WTC11 (cell line): Measurements from ENCODE around the gene PIMREG. TPM values are rescaled to one million over a fixed set of nuclear protein-coding genes. Genes with fewer than 3 reads are reported as not detected.

ENCODE experiments used
- CBFB ChIP-seq: sonication (generic); formaldehyde crosslinking; IDR thresholded peaks from 2 replicates; pipeline ENCODE4 v1.8.1; 2022; ENCODE audit warnings: mild to moderate bottlenecking, low read depth, missing genetic modification reagents
- CREM ChIP-seq: sonication (generic); formaldehyde crosslinking; IDR thresholded peaks from 2 replicates; pipeline ENCODE4 v1.8.1; 2022; ENCODE audit warnings: mild to moderate bottlenecking, missing genetic modification reagents, moderate library complexity
- ESRRA ChIP-seq: sonication (generic); formaldehyde crosslinking; IDR thresholded peaks from 2 replicates; pipeline ENCODE4 v1.8.1; 2022; ENCODE audit warnings: mild to moderate bottlenecking, missing genetic modification reagents, borderline replicate concordance
- ETV6 ChIP-seq: sonication (generic); formaldehyde crosslinking; IDR thresholded peaks from 2 replicates; pipeline ENCODE4 v1.8.1; 2022; ENCODE audit warnings: mild to moderate bottlenecking, missing genetic modification reagents
- GRHL2 ChIP-seq: fragments of 250-450 bp; sonication (Bioruptor Pico); IDR thresholded peaks from 2 replicates; pipeline ENCODE4 v1.8.0; 2022; ENCODE audit warnings: mild to moderate bottlenecking, moderate library complexity; ENCODE audit not compliant: insufficient replicate concordance, severe bottlenecking
- HMGA2 ChIP-seq: fragments of 250-450 bp; sonication (Bioruptor Pico); IDR thresholded peaks from 2 replicates; pipeline ENCODE4 v1.4.0; 2021; ENCODE audit warnings: mild to moderate bottlenecking, moderate library complexity
- NR1H2 ChIP-seq: sonication (generic); formaldehyde crosslinking; IDR thresholded peaks from 2 replicates; pipeline ENCODE4 v1.9.0; 2021; ENCODE audit warnings: mild to moderate bottlenecking, moderate library complexity, missing genetic modification reagents
- NR2C2 ChIP-seq: sonication (generic); formaldehyde crosslinking; IDR thresholded peaks from 2 replicates; pipeline ENCODE4 v1.8.0; 2022; ENCODE audit warnings: mild to moderate bottlenecking, missing genetic modification reagents
- NR3C1 ChIP-seq: sonication (generic); formaldehyde crosslinking; conservative IDR thresholded peaks from 2 replicates; pipeline ENCODE4 v1.8.1; 2023; ENCODE audit warnings: low read depth, mild to moderate bottlenecking, missing genetic modification reagents
- OVOL2 ChIP-seq: fragments of 250-450 bp; sonication (Bioruptor Pico); IDR thresholded peaks from 2 replicates; pipeline ENCODE4 v1.9.0; 2021; ENCODE audit warnings: mild to moderate bottlenecking, borderline replicate concordance
- SMAD3 ChIP-seq: sonication (generic); formaldehyde crosslinking; IDR thresholded peaks from 2 replicates; pipeline ENCODE4 v1.8.0; 2022; ENCODE audit warnings: missing genetic modification reagents, mild to moderate bottlenecking, borderline replicate concordance
- SMAD4 ChIP-seq: sonication (generic); formaldehyde crosslinking; IDR thresholded peaks from 2 replicates; pipeline ENCODE4 v1.8.0; 2022; ENCODE audit warnings: mild to moderate bottlenecking, missing genetic modification reagents
- TEAD4 ChIP-seq: sonication (generic); formaldehyde crosslinking; IDR thresholded peaks from 2 replicates; pipeline ENCODE4 v1.8.0; 2022; ENCODE audit warnings: mild to moderate bottlenecking, missing genetic modification reagents
- ZBTB21 ChIP-seq: sonication (generic); formaldehyde crosslinking; IDR thresholded peaks from 2 replicates; pipeline ENCODE4 v1.8.1; 2023; ENCODE audit warnings: mild to moderate bottlenecking, missing genetic modification reagents, borderline replicate concordance
- ZNF121 ChIP-seq: sonication (generic); formaldehyde crosslinking; IDR thresholded peaks from 2 replicates; pipeline ENCODE4 v1.8.0; 2023; ENCODE audit warnings: missing genetic modification reagents
- ZNF671 ChIP-seq: fragments of 250-450 bp; sonication (Bioruptor Pico); IDR thresholded peaks from 2 replicates; pipeline ENCODE4 v1.8.0; 2021; ENCODE audit warnings: mild to moderate bottlenecking
- total RNA-seq: library from RNA; stranded (reverse); gene quantifications from 3 replicates; pipeline ENCODE4 v1.2.3, GENCODE V29; 2021
- TF ChIP-seq, protein P1 (sequence below): fragments of 250-450 bp; sonication (Bioruptor Pico); IDR thresholded peaks from 2 replicates; pipeline ENCODE4 v1.9.0; 2021; ENCODE audit warnings: moderate library complexity, mild to moderate bottlenecking, inconsistent platforms, borderline replicate concordance
- TF ChIP-seq, protein P2 (sequence below): sonication (generic); formaldehyde crosslinking; IDR thresholded peaks from 2 replicates; pipeline ENCODE4 v1.8.0; 2023; ENCODE audit warnings: missing genetic modification reagents
- TF ChIP-seq, protein P3 (sequence below): sonication (generic); formaldehyde crosslinking; IDR thresholded peaks from 2 replicates; pipeline ENCODE4 v1.8.1; 2023; ENCODE audit warnings: mild to moderate bottlenecking, missing genetic modification reagents
- TF ChIP-seq, protein P4 (sequence below): fragments of 250-450 bp; sonication (Bioruptor Pico); IDR thresholded peaks from 2 replicates; pipeline ENCODE4 v1.9.0; 2021; ENCODE audit warnings: mild to moderate bottlenecking, borderline replicate concordance
- TF ChIP-seq, protein P5 (sequence below): sonication (generic); formaldehyde crosslinking; IDR thresholded peaks from 2 replicates; pipeline ENCODE4 v1.8.0; 2022; ENCODE audit warnings: mild to moderate bottlenecking, missing genetic modification reagents
- TF ChIP-seq, protein P6 (sequence below): fragments of 250-450 bp; sonication (Bioruptor Pico); conservative IDR thresholded peaks from 2 replicates; pipeline ENCODE4 v1.9.0; 2021; ENCODE audit warnings: mild to moderate bottlenecking
- TF ChIP-seq, protein P7 (sequence below): fragments of 250-450 bp; sonication (Bioruptor Pico); IDR thresholded peaks from 2 replicates; pipeline ENCODE4 v1.8.0; 2021; ENCODE audit warnings: mild to moderate bottlenecking
- TF ChIP-seq, protein P8 (sequence below): sonication (generic); formaldehyde crosslinking; IDR thresholded peaks from 2 replicates; pipeline ENCODE4 v1.8.0; 2022; ENCODE audit warnings: mild to moderate bottlenecking, missing genetic modification reagents

The PIMREG gene
- total RNA-seq, 1 experiment from 2014 or later: 92.2 TPM

DNA sequence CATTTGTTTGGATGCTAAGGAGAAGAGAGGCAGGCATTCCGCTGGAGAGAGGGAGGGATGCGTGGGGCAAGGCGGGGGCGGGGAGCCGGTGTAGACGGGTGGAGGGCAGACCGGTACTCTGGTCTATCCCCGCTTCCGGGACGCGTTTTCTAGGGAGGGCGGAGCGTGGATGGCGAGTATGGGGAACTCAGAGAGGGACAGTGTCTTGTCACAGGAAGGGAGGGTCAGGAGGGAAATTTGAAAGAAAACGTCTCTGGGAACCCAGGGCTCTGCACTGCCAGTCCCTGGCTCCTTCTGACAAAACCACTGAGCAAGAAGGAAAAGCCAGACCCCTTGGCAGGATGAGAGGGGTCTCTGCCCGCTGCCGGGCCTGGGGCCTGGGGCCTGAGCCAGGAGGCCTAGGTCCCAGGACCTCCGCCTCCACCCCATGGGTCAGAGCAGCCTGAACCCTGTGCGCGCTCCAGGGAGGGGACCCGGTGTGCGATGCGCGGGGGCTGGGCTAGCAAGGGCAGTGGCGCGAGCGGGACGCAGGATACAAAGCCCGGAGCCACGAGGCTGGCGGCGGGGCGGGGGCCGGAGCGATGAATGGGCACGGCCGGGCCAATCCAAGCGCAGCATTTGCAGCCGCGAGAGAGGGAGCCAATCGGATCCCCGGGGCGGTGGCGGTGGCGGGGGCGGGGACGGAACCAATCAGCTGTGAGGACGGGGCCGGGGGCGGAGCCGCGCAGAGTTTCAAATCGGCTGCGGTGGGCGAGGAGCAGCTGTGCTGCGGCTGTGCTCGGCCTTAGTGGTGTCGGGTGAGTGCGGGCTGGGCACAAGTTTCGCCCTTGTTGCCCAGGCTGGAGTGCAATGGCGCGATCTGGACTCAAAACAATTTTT, at the start of gene PIMREG (continued):
- TF ChIP-seq, protein P1, sequence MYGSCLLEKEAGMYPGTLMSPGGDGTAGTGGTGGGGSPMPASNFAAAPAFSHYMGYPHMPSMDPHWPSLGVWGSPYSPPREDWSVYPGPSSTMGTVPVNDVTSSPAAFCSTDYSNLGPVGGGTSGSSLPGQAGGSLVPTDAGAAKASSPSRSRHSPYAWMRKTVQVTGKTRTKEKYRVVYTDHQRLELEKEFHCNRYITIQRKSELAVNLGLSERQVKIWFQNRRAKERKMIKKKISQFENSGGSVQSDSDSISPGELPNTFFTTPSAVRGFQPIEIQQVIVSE (CRISPR knock-in tag): no peak
- TF ChIP-seq NR2C2 (CRISPR knock-in tag) (no peak), ZNF671 (CRISPR knock-in tag) (no peak), SMAD4 (no peak), TEAD4 (CRISPR knock-in tag) (no peak), ESRRA (CRISPR knock-in tag) (peak; percentile 85; the same call in 1 of the 2 replicates), NR1H2 (no peak), GRHL2 (CRISPR knock-in tag) (no peak), ZNF121 (CRISPR knock-in tag) (no peak), ETV6 (CRISPR knock-in tag) (no peak; the same call in 1 of the 2 replicates), ZBTB21 (peak; percentile 85), HMGA2 (CRISPR knock-in tag) (no peak), OVOL2 (CRISPR knock-in tag) (no peak), CREM (CRISPR knock-in tag) (peak; percentile 74), NR3C1 (no peak), SMAD3 (CRISPR knock-in tag) (no peak; the same call in 1 of the 2 replicates), CBFB (peak; percentile 86; the same call in 1 of the 2 replicates)
- TF ChIP-seq, protein P2, sequence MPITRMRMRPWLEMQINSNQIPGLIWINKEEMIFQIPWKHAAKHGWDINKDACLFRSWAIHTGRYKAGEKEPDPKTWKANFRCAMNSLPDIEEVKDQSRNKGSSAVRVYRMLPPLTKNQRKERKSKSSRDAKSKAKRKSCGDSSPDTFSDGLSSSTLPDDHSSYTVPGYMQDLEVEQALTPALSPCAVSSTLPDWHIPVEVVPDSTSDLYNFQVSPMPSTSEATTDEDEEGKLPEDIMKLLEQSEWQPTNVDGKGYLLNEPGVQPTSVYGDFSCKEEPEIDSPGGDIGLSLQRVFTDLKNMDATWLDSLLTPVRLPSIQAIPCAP: no peak
- TF ChIP-seq, protein P3, sequence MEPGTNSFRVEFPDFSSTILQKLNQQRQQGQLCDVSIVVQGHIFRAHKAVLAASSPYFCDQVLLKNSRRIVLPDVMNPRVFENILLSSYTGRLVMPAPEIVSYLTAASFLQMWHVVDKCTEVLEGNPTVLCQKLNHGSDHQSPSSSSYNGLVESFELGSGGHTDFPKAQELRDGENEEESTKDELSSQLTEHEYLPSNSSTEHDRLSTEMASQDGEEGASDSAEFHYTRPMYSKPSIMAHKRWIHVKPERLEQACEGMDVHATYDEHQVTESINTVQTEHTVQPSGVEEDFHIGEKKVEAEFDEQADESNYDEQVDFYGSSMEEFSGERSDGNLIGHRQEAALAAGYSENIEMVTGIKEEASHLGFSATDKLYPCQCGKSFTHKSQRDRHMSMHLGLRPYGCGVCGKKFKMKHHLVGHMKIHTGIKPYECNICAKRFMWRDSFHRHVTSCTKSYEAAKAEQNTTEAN (CRISPR knock-in tag): peak; percentile 31; the same call in 1 of the 2 replicates
- TF ChIP-seq, protein P4, sequence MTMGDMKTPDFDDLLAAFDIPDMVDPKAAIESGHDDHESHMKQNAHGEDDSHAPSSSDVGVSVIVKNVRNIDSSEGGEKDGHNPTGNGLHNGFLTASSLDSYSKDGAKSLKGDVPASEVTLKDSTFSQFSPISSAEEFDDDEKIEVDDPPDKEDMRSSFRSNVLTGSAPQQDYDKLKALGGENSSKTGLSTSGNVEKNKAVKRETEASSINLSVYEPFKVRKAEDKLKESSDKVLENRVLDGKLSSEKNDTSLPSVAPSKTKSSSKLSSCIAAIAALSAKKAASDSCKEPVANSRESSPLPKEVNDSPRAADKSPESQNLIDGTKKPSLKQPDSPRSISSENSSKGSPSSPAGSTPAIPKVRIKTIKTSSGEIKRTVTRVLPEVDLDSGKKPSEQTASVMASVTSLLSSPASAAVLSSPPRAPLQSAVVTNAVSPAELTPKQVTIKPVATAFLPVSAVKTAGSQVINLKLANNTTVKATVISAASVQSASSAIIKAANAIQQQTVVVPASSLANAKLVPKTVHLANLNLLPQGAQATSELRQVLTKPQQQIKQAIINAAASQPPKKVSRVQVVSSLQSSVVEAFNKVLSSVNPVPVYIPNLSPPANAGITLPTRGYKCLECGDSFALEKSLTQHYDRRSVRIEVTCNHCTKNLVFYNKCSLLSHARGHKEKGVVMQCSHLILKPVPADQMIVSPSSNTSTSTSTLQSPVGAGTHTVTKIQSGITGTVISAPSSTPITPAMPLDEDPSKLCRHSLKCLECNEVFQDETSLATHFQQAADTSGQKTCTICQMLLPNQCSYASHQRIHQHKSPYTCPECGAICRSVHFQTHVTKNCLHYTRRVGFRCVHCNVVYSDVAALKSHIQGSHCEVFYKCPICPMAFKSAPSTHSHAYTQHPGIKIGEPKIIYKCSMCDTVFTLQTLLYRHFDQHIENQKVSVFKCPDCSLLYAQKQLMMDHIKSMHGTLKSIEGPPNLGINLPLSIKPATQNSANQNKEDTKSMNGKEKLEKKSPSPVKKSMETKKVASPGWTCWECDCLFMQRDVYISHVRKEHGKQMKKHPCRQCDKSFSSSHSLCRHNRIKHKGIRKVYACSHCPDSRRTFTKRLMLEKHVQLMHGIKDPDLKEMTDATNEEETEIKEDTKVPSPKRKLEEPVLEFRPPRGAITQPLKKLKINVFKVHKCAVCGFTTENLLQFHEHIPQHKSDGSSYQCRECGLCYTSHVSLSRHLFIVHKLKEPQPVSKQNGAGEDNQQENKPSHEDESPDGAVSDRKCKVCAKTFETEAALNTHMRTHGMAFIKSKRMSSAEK (CRISPR knock-in tag): no peak
- TF ChIP-seq, protein P5, sequence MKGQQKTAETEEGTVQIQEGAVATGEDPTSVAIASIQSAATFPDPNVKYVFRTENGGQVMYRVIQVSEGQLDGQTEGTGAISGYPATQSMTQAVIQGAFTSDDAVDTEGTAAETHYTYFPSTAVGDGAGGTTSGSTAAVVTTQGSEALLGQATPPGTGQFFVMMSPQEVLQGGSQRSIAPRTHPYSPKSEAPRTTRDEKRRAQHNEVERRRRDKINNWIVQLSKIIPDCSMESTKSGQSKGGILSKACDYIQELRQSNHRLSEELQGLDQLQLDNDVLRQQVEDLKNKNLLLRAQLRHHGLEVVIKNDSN: no peak; the same call in 1 of the 2 replicates
- TF ChIP-seq, protein P6, sequence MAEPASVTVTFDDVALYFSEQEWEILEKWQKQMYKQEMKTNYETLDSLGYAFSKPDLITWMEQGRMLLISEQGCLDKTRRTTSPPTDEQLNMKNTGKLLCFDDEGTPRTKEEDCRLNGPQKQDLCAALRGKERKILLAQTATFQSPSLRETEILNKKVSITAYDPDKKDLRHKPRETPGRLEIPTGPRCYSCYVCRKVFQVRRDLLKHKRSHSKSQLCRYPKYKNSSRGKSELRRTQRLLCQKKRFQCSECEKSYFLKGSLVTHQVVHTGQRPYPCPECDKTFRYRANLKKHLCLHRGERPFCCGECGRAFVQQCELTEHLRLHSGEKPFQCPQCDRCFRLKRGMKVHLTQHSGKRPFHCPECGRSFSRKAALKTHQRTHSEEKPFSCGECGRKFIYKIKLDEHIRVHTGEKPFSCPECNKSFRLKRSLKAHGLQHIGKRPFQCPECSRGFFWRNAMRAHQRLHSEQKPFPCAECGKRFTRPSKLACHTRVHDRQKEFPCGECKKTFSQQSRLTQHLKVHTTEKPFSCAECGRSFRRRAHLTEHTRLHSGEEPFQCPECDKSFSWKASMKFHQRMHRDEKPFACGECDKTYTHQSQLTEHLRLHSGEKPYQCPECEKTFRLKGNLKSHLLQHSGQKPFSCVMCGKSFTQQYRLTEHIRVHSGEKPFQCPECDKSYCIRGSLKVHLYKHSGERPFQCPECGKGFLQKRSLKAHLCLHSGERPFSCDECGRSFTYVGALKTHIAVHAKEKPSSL: no peak
- TF ChIP-seq, protein P7, sequence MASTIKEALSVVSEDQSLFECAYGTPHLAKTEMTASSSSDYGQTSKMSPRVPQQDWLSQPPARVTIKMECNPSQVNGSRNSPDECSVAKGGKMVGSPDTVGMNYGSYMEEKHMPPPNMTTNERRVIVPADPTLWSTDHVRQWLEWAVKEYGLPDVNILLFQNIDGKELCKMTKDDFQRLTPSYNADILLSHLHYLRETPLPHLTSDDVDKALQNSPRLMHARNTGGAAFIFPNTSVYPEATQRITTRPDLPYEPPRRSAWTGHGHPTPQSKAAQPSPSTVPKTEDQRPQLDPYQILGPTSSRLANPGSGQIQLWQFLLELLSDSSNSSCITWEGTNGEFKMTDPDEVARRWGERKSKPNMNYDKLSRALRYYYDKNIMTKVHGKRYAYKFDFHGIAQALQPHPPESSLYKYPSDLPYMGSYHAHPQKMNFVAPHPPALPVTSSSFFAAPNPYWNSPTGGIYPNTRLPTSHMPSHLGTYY (CRISPR knock-in tag): no peak
- TF ChIP-seq, protein P8, sequence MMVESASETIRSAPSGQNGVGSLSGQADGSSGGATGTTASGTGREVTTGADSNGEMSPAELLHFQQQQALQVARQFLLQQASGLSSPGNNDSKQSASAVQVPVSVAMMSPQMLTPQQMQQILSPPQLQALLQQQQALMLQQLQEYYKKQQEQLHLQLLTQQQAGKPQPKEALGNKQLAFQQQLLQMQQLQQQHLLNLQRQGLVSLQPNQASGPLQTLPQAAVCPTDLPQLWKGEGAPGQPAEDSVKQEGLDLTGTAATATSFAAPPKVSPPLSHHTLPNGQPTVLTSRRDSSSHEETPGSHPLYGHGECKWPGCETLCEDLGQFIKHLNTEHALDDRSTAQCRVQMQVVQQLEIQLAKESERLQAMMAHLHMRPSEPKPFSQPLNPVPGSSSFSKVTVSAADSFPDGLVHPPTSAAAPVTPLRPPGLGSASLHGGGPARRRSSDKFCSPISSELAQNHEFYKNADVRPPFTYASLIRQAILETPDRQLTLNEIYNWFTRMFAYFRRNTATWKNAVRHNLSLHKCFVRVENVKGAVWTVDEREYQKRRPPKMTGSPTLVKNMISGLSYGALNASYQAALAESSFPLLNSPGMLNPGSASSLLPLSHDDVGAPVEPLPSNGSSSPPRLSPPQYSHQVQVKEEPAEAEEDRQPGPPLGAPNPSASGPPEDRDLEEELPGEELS (CRISPR knock-in tag): peak; percentile 94
